Liver (tissue), 3 donors: ENCODE results near the gene HSPA2.

Experiments used
- ATF3 ChIP-seq: IDR thresholded peaks from 2 replicates; pipeline ENCODE4 v1.6.1; 2016; ENCODE audit warnings: antibody characterized with exemption
- EGR1 ChIP-seq, 2 donors: IDR thresholded peaks; 2 replicates each; pipeline ENCODE4 v1.6.1; 2016 to 2018; ENCODE audit warnings: antibody characterized with exemption in 2 of 2, low read depth in 2 of 2
- GABPA ChIP-seq, 2 donors: IDR thresholded peaks in 1 of 2; conservative IDR thresholded peaks in 1 of 2; 2 replicates each; pipeline ENCODE4 v1.6.1; 2016; ENCODE audit warnings: antibody characterized with exemption in 2 of 2, mild to moderate bottlenecking in 1 of 2, moderate library complexity in 1 of 2
- RAD21 ChIP-seq, 2 donors: IDR thresholded peaks; 2 replicates each; pipeline ENCODE4 v1.6.1; 2016; ENCODE audit warnings: antibody characterized with exemption in 2 of 2, mild to moderate bottlenecking in 2 of 2
- REST ChIP-seq: IDR thresholded peaks from 2 replicates; pipeline ENCODE4 v1.6.1; 2016; ENCODE audit warnings: antibody characterized with exemption, mild to moderate bottlenecking
- SP1 ChIP-seq: IDR thresholded peaks from 2 replicates; pipeline ENCODE4 v1.6.1; 2018; ENCODE audit warnings: antibody characterized with exemption, mild to moderate bottlenecking
- TAF1 ChIP-seq: conservative IDR thresholded peaks from 2 replicates; pipeline ENCODE4 v1.6.1; 2016; ENCODE audit warnings: antibody characterized with exemption, mild to moderate bottlenecking
- YY1 ChIP-seq: IDR thresholded peaks from 2 replicates; pipeline ENCODE4 v1.6.1; 2016; ENCODE audit warnings: antibody characterized with exemption, mild to moderate bottlenecking
- ZBTB33 ChIP-seq: IDR thresholded peaks from 2 replicates; pipeline ENCODE4 v1.6.1; 2016; ENCODE audit warnings: antibody characterized with exemption
- TF ChIP-seq, protein P1 (sequence below): fragments of 150-350 bp; IDR thresholded peaks from 2 replicates; pipeline ENCODE4 v1.5.1; 2017; ENCODE audit warnings: improper control_type of control experiment, low read depth, low read length; ENCODE audit not compliant: missing input control
- TF ChIP-seq, protein P2 (sequence below): IDR thresholded peaks from 2 replicates; pipeline ENCODE4 v1.6.1; 2016; ENCODE audit warnings: antibody characterized with exemption
- donor health status: healthy.
- donor health status: healthy.

- no peak for TF ChIP-seq REST
- TF ChIP-seq, protein P1, sequence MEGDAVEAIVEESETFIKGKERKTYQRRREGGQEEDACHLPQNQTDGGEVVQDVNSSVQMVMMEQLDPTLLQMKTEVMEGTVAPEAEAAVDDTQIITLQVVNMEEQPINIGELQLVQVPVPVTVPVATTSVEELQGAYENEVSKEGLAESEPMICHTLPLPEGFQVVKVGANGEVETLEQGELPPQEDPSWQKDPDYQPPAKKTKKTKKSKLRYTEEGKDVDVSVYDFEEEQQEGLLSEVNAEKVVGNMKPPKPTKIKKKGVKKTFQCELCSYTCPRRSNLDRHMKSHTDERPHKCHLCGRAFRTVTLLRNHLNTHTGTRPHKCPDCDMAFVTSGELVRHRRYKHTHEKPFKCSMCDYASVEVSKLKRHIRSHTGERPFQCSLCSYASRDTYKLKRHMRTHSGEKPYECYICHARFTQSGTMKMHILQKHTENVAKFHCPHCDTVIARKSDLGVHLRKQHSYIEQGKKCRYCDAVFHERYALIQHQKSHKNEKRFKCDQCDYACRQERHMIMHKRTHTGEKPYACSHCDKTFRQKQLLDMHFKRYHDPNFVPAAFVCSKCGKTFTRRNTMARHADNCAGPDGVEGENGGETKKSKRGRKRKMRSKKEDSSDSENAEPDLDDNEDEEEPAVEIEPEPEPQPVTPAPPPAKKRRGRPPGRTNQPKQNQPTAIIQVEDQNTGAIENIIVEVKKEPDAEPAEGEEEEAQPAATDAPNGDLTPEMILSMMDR = no peak
- TF ChIP-seq, protein P2, sequence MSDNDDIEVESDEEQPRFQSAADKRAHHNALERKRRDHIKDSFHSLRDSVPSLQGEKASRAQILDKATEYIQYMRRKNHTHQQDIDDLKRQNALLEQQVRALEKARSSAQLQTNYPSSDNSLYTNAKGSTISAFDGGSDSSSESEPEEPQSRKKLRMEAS = no peak
- no peak for TF ChIP-seq SP1
- TF ChIP-seq TAF1 = no peak
- TF ChIP-seq RAD21 (IDR thresholded peaks at IDR 0.05) = no peak
- no peak for TF ChIP-seq ATF3
- TF ChIP-seq GABPA (IDR thresholded peaks at IDR 0.05 in 1 of 2, conservative IDR thresholded peaks at IDR 0.05 in 1 of 2) = no peak
- no peak for TF ChIP-seq YY1
- TF ChIP-seq EGR1 (IDR thresholded peaks at IDR 0.05; ENCODE audit: low read depth in 2 of 2) = no peak
- TF ChIP-seq ZBTB33 = no peak
Observed at GRCh38 chr14:64542836-64543201, 2.3 kb downstream of the HSPA2 start.
